PC-9 (cell line): ENCODE results near the gene ZNF716.

Source experiments
- CTCF ChIP-seq: fragments of 200-600 bp; sonication (generic); conservative IDR thresholded peaks from 2 replicates; pipeline ENCODE4 v1.6.1; 2017; ENCODE audit warnings: mixed run types, antibody characterized with exemption, mild to moderate bottlenecking, moderate library complexity
- EZH2 ChIP-seq: fragments of 200-600 bp; sonication (generic); IDR thresholded peaks from 2 replicates; pipeline ENCODE4 v1.8.0; 2017; ENCODE audit warnings: antibody characterized with exemption, low read depth

- no peak for TF ChIP-seq CTCF
- TF ChIP-seq EZH2, result no peak
These were observed 33.2 kb upstream of the ZNF716 start for GRCh38 chr7:57416601-57417358.
